SU-DHL-6 (cell line): ENCODE data around the gene SRRM2.

ENCODE experiments used
- CTCF ChIP-seq: fragments of 200-600 bp; sonication (generic); IDR thresholded peaks from one replicate; pipeline ENCODE4 v1.5.1; 2017; ENCODE audit warnings: antibody characterized with exemption, mild to moderate bottlenecking, low read length, moderate library complexity; ENCODE audit not compliant: insufficient read depth, poor library complexity, severe bottlenecking
- EZH2phosphoT487 ChIP-seq: fragments of 200-600 bp; sonication (generic), shearing (Covaris generic); conservative IDR thresholded peaks from 2 replicates; pipeline ENCODE4 v1.6.1; 2018; ENCODE audit warnings: mild to moderate bottlenecking, antibody characterized with exemption, low read length, moderate library complexity, mixed read lengths

DNA sequence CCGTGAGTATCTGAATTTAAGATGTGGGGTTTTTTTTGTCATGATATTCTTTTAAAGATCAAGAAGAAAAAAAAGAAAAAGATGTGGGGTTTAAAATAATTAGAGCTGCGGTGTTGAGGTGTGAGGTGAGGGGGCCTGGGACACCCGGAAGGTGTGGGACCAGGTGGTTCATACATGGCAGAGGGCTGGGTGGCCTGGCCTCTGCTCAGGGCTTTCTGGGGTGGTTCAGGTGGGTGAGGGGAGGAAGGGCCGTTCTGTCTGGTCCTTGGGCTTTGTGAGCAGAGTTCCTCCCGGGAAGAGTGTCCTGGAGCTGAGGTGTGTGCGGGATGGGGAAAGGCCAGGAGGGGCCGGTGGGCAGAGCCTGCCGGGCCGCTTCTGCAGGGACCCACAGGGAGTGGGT is 37.4 kb upstream of the SRRM2 start:
- TF ChIP-seq CTCF (no peak), EZH2phosphoT487 (no peak)
